GM12878 (cell line): Measurements from ENCODE around the gene IP6K3. TPM values are rescaled to one million over a fixed set of nuclear protein-coding genes. Genes with fewer than 3 reads are reported as not detected.

Source experiments
- ATAC-seq: fragments of 200-7000 bp; cut with Tn5 transposase; 3 replicates; pipeline ENCODE4 v1.9.1; 2020; ENCODE audit warnings: mild to moderate bottlenecking, moderate library complexity
- BruUV-seq: library from RNA; stranded (reverse); fragments of 400-500 nt; replicated peaks from 2 replicates; lab custom pipeline; 2021; lab: Mats Ljungman, UMichigan
- CTCF ChIA-PET: fragments of 300-600 bp; sonication (Branson Sonifier 250); formaldehyde crosslinking; extraction: SDS; loops from one replicate; lab custom pipeline; 2021; ENCODE audit warnings: inconsistent platforms; lab: Yijun Ruan, JAX
- POLR2A ChIA-PET: fragments of 350-600 bp; formaldehyde crosslinking; extraction: SDS; loops from one replicate; lab custom pipeline; 2021; ENCODE audit warnings: inconsistent platforms; lab: Charles Lee
- RAD21 ChIA-PET: fragments of 300-600 bp; sonication (Branson Sonifier 250); formaldehyde crosslinking; loops from one replicate; lab custom pipeline; 2023; ENCODE audit warnings: antibody characterized with exemption; ENCODE audit not compliant: unreplicated experiment; lab: Charles Lee
- SMC1A ChIA-PET: fragments of 300-600 bp; sonication (Branson Sonifier 250); formaldehyde crosslinking; loops from one replicate; lab custom pipeline; 2023; ENCODE audit not compliant: unreplicated experiment, uncharacterized antibody; lab: Charles Lee
- DNase-seq: peaks from one replicate; pipeline ENCODE4 v3.0.0-alpha.2; 2011; ENCODE audit warnings: low read depth, low spot score
- FAIRE-seq: peaks from 3 replicates; lab custom pipeline; 2011; peaks lifted over from hg19 to GRCh38; lab: Jason Lieb, UNC
- H2AFZ ChIP-seq: 2 replicates; pipeline ENCODE4 v1.6.0; 2011; ENCODE audit warnings: low read depth, low read length, control low read depth; ENCODE audit not compliant: control insufficient read depth
- H3K27ac ChIP-seq: 2 replicates; pipeline ENCODE4 v1.5.1; 2011; ENCODE audit warnings: control low read depth; ENCODE audit not compliant: control insufficient read depth, insufficient read depth
- H3K27me3 ChIP-seq, 2 experiments: replicated peaks in 1 of 2; 2 replicates each; pipeline versions ENCODE4 v1.6.0 to v1.6.1; 2011; ENCODE audit warnings: low read length in 1 of 2; ENCODE audit not compliant: control insufficient read depth in 2 of 2, insufficient read depth in 2 of 2
- H3K36me3 ChIP-seq, 2 experiments: 2 replicates each; pipeline ENCODE4 v1.5.1; 2011; ENCODE audit warnings: low read length in 1 of 2; ENCODE audit not compliant: control insufficient read depth in 2 of 2, insufficient read depth in 2 of 2
- H3K4me1 ChIP-seq: 2 replicates; pipeline ENCODE4 v1.6.1; 2011; ENCODE audit warnings: mild to moderate bottlenecking, low read length, moderate library complexity, mixed read lengths; ENCODE audit not compliant: control insufficient read depth, insufficient read depth
- H3K4me2 ChIP-seq: 2 replicates; pipeline ENCODE4 v1.6.0; 2011; ENCODE audit warnings: control low read depth; ENCODE audit not compliant: control insufficient read depth, insufficient read depth
- H3K4me3 ChIP-seq: fragments of 200-600 bp; sonication (generic); 2 replicates; pipeline ENCODE4 v1.5.1; 2016
- H3K79me2 ChIP-seq: 2 replicates; pipeline ENCODE4 v1.6.0; 2011; ENCODE audit warnings: low read length; ENCODE audit not compliant: control insufficient read depth, insufficient read depth
- H3K9ac ChIP-seq: 2 replicates; pipeline ENCODE4 v1.8.0; 2011; ENCODE audit warnings: low read length, control low read depth, mixed read lengths; ENCODE audit not compliant: control insufficient read depth, insufficient read depth
- H3K9me3 ChIP-seq: replicated peaks from 3 replicates; pipeline ENCODE4 v1.5.1; 2011; ENCODE audit warnings: mild to moderate bottlenecking, low read length; ENCODE audit not compliant: control insufficient read depth, insufficient read depth
- H4K20me1 ChIP-seq: 2 replicates; pipeline ENCODE4 v1.6.0; 2011; ENCODE audit not compliant: control insufficient read depth, insufficient read depth
- CBX5 ChIP-seq: sonication (generic); IDR thresholded peaks from 2 replicates; pipeline ENCODE4 v1.6.1; 2016; ENCODE audit warnings: low read depth, moderate library complexity, mild to moderate bottlenecking, inconsistent platforms
- EED ChIP-seq: sonication (generic); IDR thresholded peaks from 2 replicates; pipeline ENCODE4 v1.6.1; 2016; ENCODE audit warnings: antibody characterized with exemption, low read depth
- ETV6 ChIP-seq, 2 experiments: fragments of 450-650 bp in 1 of 2; IDR thresholded peaks in 1 of 2; conservative IDR thresholded peaks in 1 of 2; 2 replicates each; pipeline ENCODE4 v1.6.1; 2014; ENCODE audit warnings: antibody characterized with exemption in 1 of 2, borderline replicate concordance in 1 of 2, low read depth in 1 of 2, mild to moderate bottlenecking in 1 of 2, moderate library complexity in 1 of 2
- HDAC2 ChIP-seq: fragments of 200-600 bp; sonication (generic); IDR thresholded peaks from 2 replicates; pipeline ENCODE4 v1.6.1; 2017
- IKZF1 ChIP-seq: fragments of 450-650 bp; conservative IDR thresholded peaks from 2 replicates; pipeline ENCODE4 v1.6.1; 2017; ENCODE audit warnings: antibody characterized with exemption, mild to moderate bottlenecking
- JUND ChIP-seq: IDR thresholded peaks from 2 replicates; pipeline ENCODE4 v1.6.1; 2012; ENCODE audit warnings: low read depth, mild to moderate bottlenecking, low read length, improper control_type of control experiment, moderate library complexity
- NFYA ChIP-seq: IDR thresholded peaks from 2 replicates; pipeline ENCODE4 v1.6.1; 2011; ENCODE audit warnings: low read depth, mild to moderate bottlenecking, low read length, improper control_type of control experiment, borderline replicate concordance
- TBL1XR1 ChIP-seq: IDR thresholded peaks from 2 replicates; pipeline ENCODE4 v1.6.1; 2012; ENCODE audit warnings: low read depth, low read length, improper control_type of control experiment
- USF2 ChIP-seq: IDR thresholded peaks from 2 replicates; pipeline ENCODE4 v1.6.1; 2011; ENCODE audit warnings: low read depth, low read length, improper control_type of control experiment, borderline replicate concordance
- ZNF274 ChIP-seq: IDR thresholded peaks from one replicate; pipeline ENCODE4 v1.8.0; 2011; ENCODE audit not compliant: insufficient read length, insufficient read depth
- WGBS: methylation state at CpG from one replicate; pipeline ENCODE4 v1.1.6; 2016; ENCODE audit warnings: low lambda C conversion rate; ENCODE audit not compliant: insufficient replicate concordance, insufficient coverage; ENCODE audit errors: missing lambda C conversion rate; 5-methylcytosine and 5-hydroxymethylcytosine counted together
- in situ Hi-C: fragments of 300-500 bp; cut with MboI; formaldehyde crosslinking; loops from 9 replicates; pipeline ENCODE4 v1.14.3; 2018; ENCODE audit warnings: mixed read lengths
- intact Hi-C: fragments of 100-400 bp; cut with micrococcal nuclease; formaldehyde crosslinking; loops from one replicate; pipeline ENCODE4 v1.14.2; 2022; ENCODE audit not compliant: unreplicated experiment
- polyA plus RNA-seq, 11 experiments: library from polyadenylated mRNA; depleted of rRNA in 4 of 11; unstranded in 6 of 11; stranded (reverse) in 5 of 11; fragments of >200 nt; fragmentation: Nextera tagmentation in 4 of 11; fragmentation: Illumina TruSeq in 1 of 11; extraction: Ambion mirVana in 4 of 11; extraction: Trizol in 1 of 11; gene quantifications; 1 replicate in 1 of 11; 2 replicates in 10 of 11; pipeline versions ENCODE4 v1.2.1 to v1.2.3, GENCODE V29; 2011 to 2016; ENCODE audit warnings: inconsistent platforms in 2 of 11, missing spikeins in 2 of 11, low read depth in 1 of 11
- total RNA-seq, 4 experiments: library from RNA; depleted of rRNA in 3 of 4; stranded (reverse); fragments of >200 nt in 3 of 4; fragmentation: Illumina TruSeq in 1 of 4; extraction: Trizol in 1 of 4; gene quantifications; 2 replicates each; pipeline versions ENCODE4 v1.2.1 to v1.2.3, GENCODE V29; 2013 to 2021
- TF ChIP-seq, protein P1 (sequence below), 3 experiments: IDR thresholded peaks in 2 of 3; conservative IDR thresholded peaks in 1 of 3; 2 replicates each; pipeline ENCODE4 v1.5.1; 2011; ENCODE audit warnings: low read depth in 3 of 3, low read length in 3 of 3, mild to moderate bottlenecking in 3 of 3, control low read depth in 2 of 3, moderate library complexity in 2 of 3, inconsistent platforms in 1 of 3, mixed read lengths in 1 of 3; ENCODE audit not compliant: control insufficient read depth in 2 of 3, insufficient read depth in 1 of 3; ENCODE audit errors: extremely low read depth in 1 of 3

Gene IP6K3
- total and polyA plus RNA-seq, 10 of the 15 experiments (the other 5 are each of a cell fraction or from before 2014, with no cell fraction given) = 0.02 to 0.15 (median 0.09) TPM; not detected in 7

- TF ChIP-seq CBX5 (no peak), IKZF1 (no peak), EED (no peak), TBL1XR1 (no peak)
- TF ChIP-seq, protein P1, sequence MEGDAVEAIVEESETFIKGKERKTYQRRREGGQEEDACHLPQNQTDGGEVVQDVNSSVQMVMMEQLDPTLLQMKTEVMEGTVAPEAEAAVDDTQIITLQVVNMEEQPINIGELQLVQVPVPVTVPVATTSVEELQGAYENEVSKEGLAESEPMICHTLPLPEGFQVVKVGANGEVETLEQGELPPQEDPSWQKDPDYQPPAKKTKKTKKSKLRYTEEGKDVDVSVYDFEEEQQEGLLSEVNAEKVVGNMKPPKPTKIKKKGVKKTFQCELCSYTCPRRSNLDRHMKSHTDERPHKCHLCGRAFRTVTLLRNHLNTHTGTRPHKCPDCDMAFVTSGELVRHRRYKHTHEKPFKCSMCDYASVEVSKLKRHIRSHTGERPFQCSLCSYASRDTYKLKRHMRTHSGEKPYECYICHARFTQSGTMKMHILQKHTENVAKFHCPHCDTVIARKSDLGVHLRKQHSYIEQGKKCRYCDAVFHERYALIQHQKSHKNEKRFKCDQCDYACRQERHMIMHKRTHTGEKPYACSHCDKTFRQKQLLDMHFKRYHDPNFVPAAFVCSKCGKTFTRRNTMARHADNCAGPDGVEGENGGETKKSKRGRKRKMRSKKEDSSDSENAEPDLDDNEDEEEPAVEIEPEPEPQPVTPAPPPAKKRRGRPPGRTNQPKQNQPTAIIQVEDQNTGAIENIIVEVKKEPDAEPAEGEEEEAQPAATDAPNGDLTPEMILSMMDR (IDR thresholded peaks at IDR 0.05 in 2 of 3, conservative IDR thresholded peaks at IDR 0.05 in 1 of 3; ENCODE audit: control insufficient read depth in 2 of 3, extremely low read depth in 1 of 3, insufficient read depth in 1 of 3, low read depth in 3 of 3, low read length in 3 of 3) = no peak
- TF ChIP-seq, all 136 proteins: peak for 0
Measured at GRCh38 chr6:33735216-33735615, 11.5 kb downstream of the IP6K3 start (continued).

DNA sequence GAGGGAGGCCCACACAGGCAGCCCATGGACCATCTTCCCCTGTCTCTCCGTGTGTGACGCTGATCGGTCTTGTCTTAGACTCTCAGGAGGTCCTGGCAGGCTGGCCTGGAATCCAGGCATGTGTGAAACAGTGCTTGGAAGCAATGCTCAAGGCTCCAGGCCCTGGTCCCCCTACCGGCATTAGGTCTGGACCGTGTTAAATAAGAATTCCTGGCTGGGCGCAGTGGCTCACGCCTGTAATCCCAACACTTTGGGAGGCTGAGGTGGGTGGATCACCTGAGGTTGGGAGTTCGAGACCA is 13.0 kb downstream of the IP6K3 start:
- SMC1A ChIA-PET = no interaction called here
- intact Hi-C loops = no loop called here
- Histone ChIP-seq H3K4me2 (no peak overlapping the region), H3K4me1 (no peaks in the 10 kb centered on the region), H2AFZ (no peak overlapping the region), H3K9me3 (no peaks in the 10 kb centered on the region), H3K36me3 (no peaks in the 10 kb centered on the region), H3K4me3 (no peak overlapping the region), H3K79me2 (no peaks in the 10 kb centered on the region), H3K27ac (no peak overlapping the region), H4K20me1 (no peaks in the 10 kb centered on the region; the same call in 1 of the 2 replicates), H3K27me3 (peaks cover 0 to 4% of the 10 kb centered on the region in 2 experiments; a peak in 1 of 4 replicates), H3K9ac (no peak overlapping the region)
- FAIRE-seq (no peak), ATAC-seq (no peak), DNase-seq (no peak)
- WGBS = 77% methylated on average over 8 of the region's 8 CpGs
- RAD21 ChIA-PET = no interaction called here
- in situ Hi-C loops = no loop called here
- TF ChIP-seq JUND = no peak
- no peak for TF ChIP-seq NFYA
- no peak for TF ChIP-seq ETV6 (conservative IDR thresholded peaks at IDR 0.05 in 1 of 2, IDR thresholded peaks at IDR 0.05 in 1 of 2; ENCODE audit: borderline replicate concordance in 1 of 2, low read depth in 1 of 2)
- no peak for TF ChIP-seq USF2
- TF ChIP-seq ZNF274 = no peak
- no peak for TF ChIP-seq HDAC2
- CTCF ChIA-PET = no interaction called here
- no TSS peak for BruUV-seq
- POLR2A ChIA-PET = no interaction called here
